Activated B cell treated with CpG ODN at 0.5 μM for 24 hours (primary cell): ENCODE measurements around the gene MKLN1. TPM values are rescaled to one million over a fixed set of nuclear protein-coding genes. Genes with fewer than 3 reads are reported as not detected.

ENCODE experiments used
- ATAC-seq: fragments of 200-7000 bp; cut with Tn5 transposase; one replicate; pipeline ENCODE4 v1.10.0; 2021; ENCODE audit warnings: low read depth, mild to moderate bottlenecking, moderate library complexity
- CTCF ChIA-PET: fragments of 350-600 bp; sonication (Branson Sonifier 250); formaldehyde crosslinking; loops from one replicate; lab custom pipeline; 2021; ENCODE audit warnings: antibody characterized with exemption; lab: Charles Lee
- POLR2A ChIA-PET: fragments of 350-600 bp; sonication (Branson Sonifier 250); formaldehyde crosslinking; loops from one replicate; lab custom pipeline; 2021; ENCODE audit warnings: antibody characterized with exemption; lab: Charles Lee
- DNase-seq: peaks from one replicate; pipeline ENCODE4 v3.0.0; 2022
- H3K27ac Mint-ChIP-seq: one replicate; pipeline ENCODE4 v1.8.0; 2020; ENCODE audit warnings: mixed read lengths
- H3K27me3 Mint-ChIP-seq: one replicate; pipeline ENCODE4 v1.8.0; 2021; ENCODE audit warnings: mixed read lengths
- H3K36me3 Mint-ChIP-seq: one replicate; pipeline ENCODE4 v1.8.0; 2021; ENCODE audit warnings: low read depth, mixed read lengths
- H3K4me1 Mint-ChIP-seq: one replicate; pipeline ENCODE4 v1.8.0; 2021; ENCODE audit warnings: mixed read lengths
- H3K4me3 Mint-ChIP-seq: one replicate; pipeline ENCODE4 v1.8.0; 2020; ENCODE audit warnings: mild to moderate bottlenecking, mixed read lengths
- H3K9me3 Mint-ChIP-seq: one replicate; pipeline ENCODE4 v1.8.0; 2020; ENCODE audit warnings: mixed read lengths
- CTCF ChIP-seq: fragments of 200-600 bp; IDR thresholded peaks from one replicate; pipeline ENCODE4 v1.8.0; 2022; ENCODE audit warnings: antibody characterized with exemption, mild to moderate bottlenecking
- intact Hi-C: fragments of 100-400 bp; cut with micrococcal nuclease; formaldehyde crosslinking; loops from one replicate; pipeline ENCODE4 v1.15.1; 2024
- total RNA-seq: library from RNA; stranded (reverse); gene quantifications from 2 replicates; pipeline ENCODE4 v1.2.3, GENCODE V29; 2022

The MKLN1 gene
- total RNA-seq, 1 donor from 2014 or later, result 64.6 TPM

GRCh38 chr7:131449373-131449902 is 121.8 kb downstream of the MKLN1 start:
- Mint-ChIP-seq H3K4me1 (peaks cover 4% of the 10 kb centered on the region), H3K27ac (no peak overlapping the region), H3K36me3 (peaks cover 58% of the 10 kb centered on the region), H3K27me3 (no peaks in the 10 kb centered on the region), H3K4me3 (no peak overlapping the region), H3K9me3 (no peaks in the 10 kb centered on the region)
- ChIA-PET POLR2A (no interaction called here), CTCF (no interaction called here)
- ATAC-seq, result no peak
- intact Hi-C loops, result no loop called here
- no peak for TF ChIP-seq CTCF
- no peak for DNase-seq

GRCh38 chr7:131454498-131454897 is 126.8 kb downstream of the MKLN1 start:
- intact Hi-C loops, result no loop called here
- no peaks in the 10 kb centered on the region for H3K27me3 Mint-ChIP-seq
- H3K4me1 Mint-ChIP-seq, result peaks cover 18% of the 10 kb centered on the region
- ChIA-PET CTCF (no interaction called here), POLR2A (interaction anchor here (0.6 to 0.7 kb wide), 2 partner anchors 10 to 30 kb away, joined by 4 to 5 read pairs; no protein-coding TSS in a partner anchor)
- peaks cover 44% of the 10 kb centered on the region for H3K36me3 Mint-ChIP-seq
- no peak for TF ChIP-seq CTCF
- no peak overlapping the region for H3K4me3 Mint-ChIP-seq
- no peak for ATAC-seq
- H3K9me3 Mint-ChIP-seq, result no peaks in the 10 kb centered on the region
- DNase-seq, result no peak
- H3K27ac Mint-ChIP-seq, result no peak overlapping the region

GRCh38 chr7:131455001-131455400 is 127.3 kb downstream of the MKLN1 start:
- CTCF ChIA-PET, result no interaction called here
- intact Hi-C loops, result no loop called here
- no peak for TF ChIP-seq CTCF

GRCh38 chr7:131455546-131455945 is 127.9 kb downstream of the MKLN1 start:
- ATAC-seq (no peak), DNase-seq (no peak)
- Mint-ChIP-seq H3K27me3 (no peaks in the 10 kb centered on the region), H3K27ac (no peak overlapping the region), H3K9me3 (no peaks in the 10 kb centered on the region), H3K36me3 (peaks cover 42% of the 10 kb centered on the region), H3K4me3 (no peak overlapping the region), H3K4me1 (peaks cover 18% of the 10 kb centered on the region)
- TF ChIP-seq CTCF, result no peak
- POLR2A ChIA-PET, result no interaction called here
- intact Hi-C loops, result no loop called here
- CTCF ChIA-PET, result no interaction called here

More at GRCh38 chr7:131455001-131455400, 127.3 kb downstream of the MKLN1 start:
- no peaks in the 10 kb centered on the region for H3K9me3 Mint-ChIP-seq
- H3K36me3 Mint-ChIP-seq, result peaks cover 42% of the 10 kb centered on the region
- H3K27me3 Mint-ChIP-seq, result no peaks in the 10 kb centered on the region
- ATAC-seq, result no peak
- DNase-seq, result no peak
- H3K27ac Mint-ChIP-seq, result no peak overlapping the region
- POLR2A ChIA-PET, result no interaction called here
- peaks cover 18% of the 10 kb centered on the region for H3K4me1 Mint-ChIP-seq
- no peak overlapping the region for H3K4me3 Mint-ChIP-seq

- no peak for TF ChIP-seq CTCF
- Mint-ChIP-seq H3K4me1 (peaks cover 18% of the 10 kb centered on the region), H3K4me3 (no peak overlapping the region), H3K36me3 (peaks cover 44% of the 10 kb centered on the region), H3K27me3 (no peaks in the 10 kb centered on the region), H3K9me3 (no peaks in the 10 kb centered on the region), H3K27ac (no peak overlapping the region)
- CTCF ChIA-PET, result no interaction called here
- ATAC-seq (no peak), DNase-seq (no peak)
- intact Hi-C loops, result no loop called here
- POLR2A ChIA-PET, result no interaction called here
Measured at GRCh38 chr7:131456338-131456737, 128.7 kb downstream of the MKLN1 start.
